Vagina (tissue), 2 donors: ENCODE measurements around the gene EMC10. TPM values are rescaled to one million over a fixed set of nuclear protein-coding genes. Genes with fewer than 3 reads are reported as not detected.
"Not testable (repeated sequence)": the region's sequence is repeated elsewhere in the genome, so short reads cannot be mapped to it uniquely, and the experiment has no call there.

Experiments
- DNase-seq, 2 donors: peaks; one replicate each; pipeline ENCODE4 v3.0.0-alpha.2; 2017; ENCODE audit errors: extremely low spot score in 2 of 2
- H3K27ac ChIP-seq: fragments of 200-600 bp; sonication (generic); one replicate; pipeline ENCODE4 v1.5.1; 2019
- H3K27me3 ChIP-seq: fragments of 200-600 bp; sonication (generic); one replicate; pipeline ENCODE4 v1.5.1; 2019
- H3K36me3 ChIP-seq, 2 donors: fragments of 200-600 bp; sonication (generic); one replicate each; pipeline ENCODE4 v1.5.1; 2017 to 2019
- H3K4me1 ChIP-seq: fragments of 200-600 bp; sonication (generic); one replicate; pipeline ENCODE4 v1.5.1; 2019
- H3K4me3 ChIP-seq, 2 donors: fragments of 200-600 bp; sonication (generic); 1 replicate in 1 of 2; 2 replicates in 1 of 2; pipeline ENCODE4 v1.5.1; 2016 to 2019
- H3K9me3 ChIP-seq: fragments of 200-600 bp; sonication (generic); one replicate; pipeline ENCODE4 v1.5.1; 2019
- CTCF ChIP-seq, 3 experiments: fragments of 450-650 bp in 2 of 3; fragments of 200-600 bp in 1 of 3; sonication (generic) in 1 of 3; IDR thresholded peaks; one replicate each; pipeline ENCODE4 v1.5.1; 2017 to 2019; ENCODE audit warnings: antibody characterized with exemption in 3 of 3, mild to moderate bottlenecking in 2 of 3, moderate library complexity in 2 of 3
- POLR2A ChIP-seq, 2 donors: fragments of 450-650 bp; IDR thresholded peaks; one replicate each; pipeline ENCODE4 v1.6.1; 2017; ENCODE audit warnings: antibody characterized with exemption in 2 of 2, mild to moderate bottlenecking in 2 of 2, moderate library complexity in 2 of 2
- POLR2AphosphoS5 ChIP-seq, 2 donors: sonication (generic); formaldehyde crosslinking; IDR thresholded peaks; one replicate each; pipeline ENCODE4 v1.9.0; 2017; ENCODE audit warnings: antibody characterized with exemption in 2 of 2, mild to moderate bottlenecking in 2 of 2, low read depth in 1 of 2; ENCODE audit not compliant: insufficient read depth in 1 of 2
- intact Hi-C: fragments of 100-400 bp; cut with DNase I; formaldehyde crosslinking; loops from one replicate; pipeline ENCODE4 v1.15.1; 2023
- total RNA-seq: library from RNA; depleted of rRNA; stranded (reverse); fragments of >200 nt; gene quantifications from one replicate; pipeline ENCODE4 v1.2.3, GENCODE V29; 2016

EMC10 gene
- total RNA-seq, 1 donor from 2014 or later, result 33.1 TPM

- intact Hi-C loops, result no loop called here
- no peak for DNase-seq
- H3K36me3 ChIP-seq, result no peaks in the 10 kb centered on the region
- TF ChIP-seq CTCF (IDR thresholded peaks at IDR 0.05) (no peak), POLR2AphosphoS5 (IDR thresholded peaks at IDR 0.05; ENCODE audit: insufficient read depth in 1 of 2, low read depth in 1 of 2) (no peak), POLR2A (IDR thresholded peaks at IDR 0.05) (no peak)
- H3K4me3 ChIP-seq, result no peak overlapping the region
- no peaks in the 10 kb centered on the region for H3K9me3 ChIP-seq
- no peak overlapping the region for H3K27ac ChIP-seq
- H3K4me1 ChIP-seq, result peaks cover 11% of the 10 kb centered on the region
- H3K27me3 ChIP-seq, result no peaks in the 10 kb centered on the region
These were observed 41.8 kb upstream of the EMC10 start for GRCh38 chr19:50434525-50434924.

GRCh38 chr19:50435221-50435620 lies 41.1 kb upstream of the EMC10 start:
- intact Hi-C loops, result no loop called here
- no peak overlapping the region for H3K27ac ChIP-seq
- no peaks in the 10 kb centered on the region for H3K27me3 ChIP-seq
- no peak for TF ChIP-seq POLR2A (IDR thresholded peaks at IDR 0.05)
- no peak for TF ChIP-seq CTCF (IDR thresholded peaks at IDR 0.05)
- TF ChIP-seq POLR2AphosphoS5 (IDR thresholded peaks at IDR 0.05; ENCODE audit: insufficient read depth in 1 of 2, low read depth in 1 of 2), result no peak
- H3K9me3 ChIP-seq, result no peaks in the 10 kb centered on the region
- H3K4me3 ChIP-seq, result no peak overlapping the region
- no peaks in the 10 kb centered on the region for H3K36me3 ChIP-seq
- DNase-seq, result no peak
- H3K4me1 ChIP-seq, result peaks cover 11% of the 10 kb centered on the region

- TF ChIP-seq POLR2AphosphoS5 (IDR thresholded peaks at IDR 0.05; ENCODE audit: insufficient read depth in 1 of 2, low read depth in 1 of 2) (no peak), CTCF (IDR thresholded peaks at IDR 0.05) (no peak), POLR2A (IDR thresholded peaks at IDR 0.05) (no peak)
- Histone ChIP-seq H3K9me3 (no peaks in the 10 kb centered on the region), H3K36me3 (no peaks in the 10 kb centered on the region), H3K4me3 (no peak overlapping the region), H3K27ac (no peak overlapping the region), H3K4me1 (peaks cover 11% of the 10 kb centered on the region), H3K27me3 (no peaks in the 10 kb centered on the region)
- intact Hi-C loops, result no loop called here
- DNase-seq, result no peak
These were observed 40.7 kb upstream of the EMC10 start for GRCh38 chr19:50435627-50436026.

- intact Hi-C loops, result no loop called here
- H3K36me3 ChIP-seq, result no peaks in the 10 kb centered on the region
- H3K4me3 ChIP-seq, result no peak overlapping the region
- H3K27ac ChIP-seq, result no peak overlapping the region
- no peak for TF ChIP-seq POLR2A (IDR thresholded peaks at IDR 0.05)
- TF ChIP-seq POLR2AphosphoS5 (IDR thresholded peaks at IDR 0.05; ENCODE audit: insufficient read depth in 1 of 2, low read depth in 1 of 2), result no peak
- no peak for TF ChIP-seq CTCF (IDR thresholded peaks at IDR 0.05)
- no peaks in the 10 kb centered on the region for H3K9me3 ChIP-seq
- no peaks in the 10 kb centered on the region for H3K4me1 ChIP-seq
- DNase-seq, result no peak
- no peaks in the 10 kb centered on the region for H3K27me3 ChIP-seq
These were observed 38.4 kb upstream of the EMC10 start for GRCh38 chr19:50437862-50438449.

- H3K27ac ChIP-seq, H3K4me1 ChIP-seq, H3K36me3 ChIP-seq, H3K4me3 ChIP-seq, H3K27me3 ChIP-seq, H3K9me3 ChIP-seq, intact Hi-C loops, DNase-seq: not testable (repeated sequence)
These were observed 37.2 kb upstream of the EMC10 start for GRCh38 chr19:50439130-50439529.
